Fibroblast of pulmonary artery (primary cell): ENCODE measurements around the gene SORCS2.
A peak's percentile ranks its signal among the peaks of the same experiment; 100 is the strongest.

Source experiments
- DNase-seq: peaks from one replicate; pipeline ENCODE4 v3.0.0-alpha.2; 2010; ENCODE audit warnings: low read depth
- H3K4me3 ChIP-seq: replicated peaks from 2 replicates; pipeline ENCODE4 v1.5.1; 2011; ENCODE audit warnings: low read depth, mild to moderate bottlenecking, control low read depth, low read length, moderate library complexity
- TF ChIP-seq, protein P1 (sequence below): IDR thresholded peaks from 2 replicates; pipeline ENCODE4 v1.5.1; 2011; ENCODE audit warnings: mild to moderate bottlenecking, control low read depth, low read length, inconsistent platforms; ENCODE audit errors: missing control alignments

SORCS2 gene

GRCh38 chr4:7716010-7716721 is 523.8 kb downstream of the SORCS2 start:
- TF ChIP-seq, protein P1, sequence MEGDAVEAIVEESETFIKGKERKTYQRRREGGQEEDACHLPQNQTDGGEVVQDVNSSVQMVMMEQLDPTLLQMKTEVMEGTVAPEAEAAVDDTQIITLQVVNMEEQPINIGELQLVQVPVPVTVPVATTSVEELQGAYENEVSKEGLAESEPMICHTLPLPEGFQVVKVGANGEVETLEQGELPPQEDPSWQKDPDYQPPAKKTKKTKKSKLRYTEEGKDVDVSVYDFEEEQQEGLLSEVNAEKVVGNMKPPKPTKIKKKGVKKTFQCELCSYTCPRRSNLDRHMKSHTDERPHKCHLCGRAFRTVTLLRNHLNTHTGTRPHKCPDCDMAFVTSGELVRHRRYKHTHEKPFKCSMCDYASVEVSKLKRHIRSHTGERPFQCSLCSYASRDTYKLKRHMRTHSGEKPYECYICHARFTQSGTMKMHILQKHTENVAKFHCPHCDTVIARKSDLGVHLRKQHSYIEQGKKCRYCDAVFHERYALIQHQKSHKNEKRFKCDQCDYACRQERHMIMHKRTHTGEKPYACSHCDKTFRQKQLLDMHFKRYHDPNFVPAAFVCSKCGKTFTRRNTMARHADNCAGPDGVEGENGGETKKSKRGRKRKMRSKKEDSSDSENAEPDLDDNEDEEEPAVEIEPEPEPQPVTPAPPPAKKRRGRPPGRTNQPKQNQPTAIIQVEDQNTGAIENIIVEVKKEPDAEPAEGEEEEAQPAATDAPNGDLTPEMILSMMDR = no peak
- no peak for DNase-seq
- H3K4me3 ChIP-seq = no peak overlapping the region

GRCh38 chr4:7717161-7717560 is 524.8 kb downstream of the SORCS2 start:
- H3K4me3 ChIP-seq = no peak overlapping the region
- TF ChIP-seq, protein P1 = no peak
- no peak for DNase-seq

GRCh38 chr4:7717946-7718490 is 525.7 kb downstream of the SORCS2 start:
- TF ChIP-seq, protein P1 = no peak
- DNase-seq = no peak
- H3K4me3 ChIP-seq = no peak overlapping the region

DNA sequence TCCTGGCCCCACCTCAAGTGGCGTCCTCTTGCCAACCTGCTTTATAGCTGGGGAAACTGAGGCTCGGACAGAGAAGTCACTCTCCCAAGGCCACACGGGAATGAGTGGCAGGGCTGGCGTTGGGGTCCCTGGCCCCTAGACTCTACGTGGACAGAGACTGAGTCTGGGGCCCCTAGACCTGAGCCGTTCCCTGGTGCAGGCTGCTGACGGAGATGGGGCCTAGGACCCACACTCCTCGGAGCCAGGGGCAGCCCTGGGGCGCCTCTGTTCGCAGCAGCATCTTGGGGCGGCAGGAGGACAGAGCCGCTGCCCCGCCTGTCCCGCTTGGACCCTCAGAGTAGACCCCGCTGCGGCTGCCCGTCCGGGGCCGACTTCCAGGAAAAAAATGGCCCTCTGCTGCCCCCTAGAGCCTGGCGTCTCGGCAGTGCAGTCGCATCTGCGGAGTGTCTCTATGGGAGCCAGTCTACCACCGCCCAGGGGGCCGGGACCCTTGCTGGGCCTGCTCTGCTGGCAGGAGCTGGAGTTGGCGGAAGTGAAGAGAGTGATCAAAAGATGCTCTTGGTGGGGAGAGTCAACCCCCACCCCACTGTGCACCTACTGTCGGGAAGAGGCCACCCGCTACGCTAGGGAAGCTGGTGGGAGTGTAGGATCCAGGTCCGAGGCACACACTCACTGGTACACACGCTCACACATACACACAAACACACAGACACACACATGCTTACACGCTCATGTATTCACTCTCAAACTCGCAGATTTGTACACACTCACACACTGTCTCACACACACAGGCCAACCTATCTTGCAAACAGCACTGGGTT is 527.2 kb downstream of the SORCS2 start:
- H3K4me3 ChIP-seq = no peak overlapping the region
- peak; percentile 31 for DNase-seq
- TF ChIP-seq, protein P1 = peak; percentile 72

DNA sequence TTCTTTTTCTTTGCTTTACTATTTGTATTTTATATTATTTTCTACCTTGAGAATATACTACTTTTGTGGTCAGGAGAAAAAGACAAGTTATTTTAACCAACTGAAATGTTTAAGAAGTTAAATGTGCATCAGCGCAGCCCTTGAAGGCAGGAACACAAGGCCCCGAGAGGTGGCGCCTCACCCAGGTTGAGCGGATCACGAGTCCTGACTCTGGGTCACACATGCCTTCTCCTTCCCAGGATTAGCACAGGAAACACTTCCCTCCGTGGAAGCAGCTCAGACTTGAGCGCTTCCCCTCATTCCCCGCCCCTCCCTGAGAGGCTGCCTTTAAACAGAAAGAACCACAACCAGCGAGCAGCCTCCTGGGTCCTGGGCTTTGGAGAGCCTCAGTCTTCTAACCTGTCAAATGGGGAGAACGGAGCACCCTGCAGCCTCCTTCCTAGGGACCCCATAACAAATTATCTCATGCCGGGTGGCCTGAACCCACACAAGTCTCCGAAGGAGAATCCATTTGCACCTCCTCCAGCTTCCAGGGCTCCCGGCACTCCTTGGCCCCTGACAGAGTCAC is 529.7 kb downstream of the SORCS2 start:
- peak; percentile 27 for DNase-seq
- no peak overlapping the region for H3K4me3 ChIP-seq
- TF ChIP-seq, protein P1 = peak; percentile 27

- DNase-seq = no peak
- no peak overlapping the region for H3K4me3 ChIP-seq
- TF ChIP-seq, protein P1 = no peak
Observed at GRCh38 chr4:7722766-7723387, 530.5 kb downstream of the SORCS2 start.
